Left lung (tissue), 10 donors: ENCODE results near the gene NLRP10. TPM values are rescaled to one million over a fixed set of nuclear protein-coding genes. Genes with fewer than 3 reads are reported as not detected.

Experiments
- ATAC-seq: fragments of 200-7000 bp; cut with Tn5 transposase; one replicate; pipeline ENCODE4 v1.9.1; 2020; ENCODE audit warnings: moderate library complexity
- DNase-seq, 4 donors: peaks; one replicate each; pipeline ENCODE4 v3.0.0-alpha.2; 2013 to 2020
- H3K27ac ChIP-seq, 2 donors: fragments of 200-600 bp; sonication (generic) in 1 of 2; one replicate each; pipeline versions ENCODE4 v1.5.0 to v1.8.0; 2020 to 2021
- H3K27me3 ChIP-seq, 2 donors: fragments of 200-600 bp; sonication (generic) in 1 of 2; one replicate each; pipeline versions ENCODE4 v1.5.0 to v1.8.0; 2020 to 2021
- H3K36me3 ChIP-seq, 2 donors: fragments of 200-600 bp; sonication (generic) in 1 of 2; one replicate each; pipeline versions ENCODE4 v1.5.0 to v1.8.0; 2020 to 2021
- H3K4me1 ChIP-seq, 2 donors: fragments of 200-600 bp; one replicate each; pipeline ENCODE4 v1.8.0; 2021
- H3K4me3 ChIP-seq, 2 donors: fragments of 200-600 bp; sonication (generic) in 1 of 2; one replicate each; pipeline versions ENCODE4 v1.5.0 to v1.8.0; 2020 to 2021; ENCODE audit warnings: mild to moderate bottlenecking in 1 of 2
- H3K9me3 ChIP-seq, 2 donors: fragments of 200-600 bp; sonication (generic) in 1 of 2; one replicate each; pipeline versions ENCODE4 v1.5.0 to v1.8.0; 2020 to 2021
- intact Hi-C, 2 donors: fragments of 100-400 bp; cut with DNase I; formaldehyde crosslinking; loops; one replicate each; pipeline versions ENCODE4 v1.11.2 to v1.14.2; 2022
- polyA plus RNA-seq, 6 donors: library from polyadenylated mRNA; unstranded; fragments of 120-200 nt; gene quantifications; one replicate each; pipeline ENCODE4 v1.2.1, GENCODE V29; 2013; ENCODE audit not compliant: insufficient read length in 6 of 6
- total RNA-seq, 2 donors: library from RNA; stranded (reverse); fragmentation: NEBNext Ultra II Directional; extraction: Animal tissue kit (Norgen Biotek cat#: 25700); gene quantifications; one replicate each; pipeline ENCODE4 v1.2.1, GENCODE V29; 2021
- TF ChIP-seq, protein P1 (sequence below), 2 donors: fragments of 200-600 bp; sonication (generic) in 1 of 2; IDR thresholded peaks; one replicate each; pipeline versions ENCODE4 v1.5.0 to v1.8.0; 2021; ENCODE audit warnings: antibody characterized with exemption in 2 of 2
- donor health status: DM: no; HTN: yes; CAD: no.
- donor health status: DM: no; HTN: no; CAD: no.

NLRP10 gene
- total and polyA plus RNA-seq, 8 donors: not detected

DNA sequence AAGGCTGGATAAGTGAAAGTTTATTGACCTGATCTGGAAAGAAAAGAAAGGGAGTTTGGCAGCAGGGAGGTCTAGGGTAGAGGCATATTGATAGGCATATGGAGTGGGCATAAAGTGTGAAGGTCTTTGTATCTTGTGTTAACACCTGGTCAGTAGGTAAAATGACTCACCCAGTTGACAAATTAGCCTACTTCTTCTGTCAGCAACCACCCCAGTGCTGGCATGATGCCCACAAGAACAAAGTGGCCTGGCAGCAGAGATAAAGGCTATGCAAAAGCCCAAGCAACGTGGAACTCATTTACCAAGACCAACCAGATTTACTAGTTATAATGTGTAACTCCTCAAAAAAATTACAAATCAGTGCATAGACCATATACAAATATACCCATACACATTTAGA is 28.6 kb downstream of the NLRP10 start:
- H3K27me3 ChIP-seq: no peaks in the 10 kb centered on the region
- DNase-seq: no peak
- H3K36me3 ChIP-seq: no peaks in the 10 kb centered on the region
- no peak overlapping the region for H3K27ac ChIP-seq
- H3K4me3 ChIP-seq: no peak overlapping the region
- intact Hi-C loops: no loop called here
- no peaks in the 10 kb centered on the region for H3K4me1 ChIP-seq
- TF ChIP-seq, protein P1, sequence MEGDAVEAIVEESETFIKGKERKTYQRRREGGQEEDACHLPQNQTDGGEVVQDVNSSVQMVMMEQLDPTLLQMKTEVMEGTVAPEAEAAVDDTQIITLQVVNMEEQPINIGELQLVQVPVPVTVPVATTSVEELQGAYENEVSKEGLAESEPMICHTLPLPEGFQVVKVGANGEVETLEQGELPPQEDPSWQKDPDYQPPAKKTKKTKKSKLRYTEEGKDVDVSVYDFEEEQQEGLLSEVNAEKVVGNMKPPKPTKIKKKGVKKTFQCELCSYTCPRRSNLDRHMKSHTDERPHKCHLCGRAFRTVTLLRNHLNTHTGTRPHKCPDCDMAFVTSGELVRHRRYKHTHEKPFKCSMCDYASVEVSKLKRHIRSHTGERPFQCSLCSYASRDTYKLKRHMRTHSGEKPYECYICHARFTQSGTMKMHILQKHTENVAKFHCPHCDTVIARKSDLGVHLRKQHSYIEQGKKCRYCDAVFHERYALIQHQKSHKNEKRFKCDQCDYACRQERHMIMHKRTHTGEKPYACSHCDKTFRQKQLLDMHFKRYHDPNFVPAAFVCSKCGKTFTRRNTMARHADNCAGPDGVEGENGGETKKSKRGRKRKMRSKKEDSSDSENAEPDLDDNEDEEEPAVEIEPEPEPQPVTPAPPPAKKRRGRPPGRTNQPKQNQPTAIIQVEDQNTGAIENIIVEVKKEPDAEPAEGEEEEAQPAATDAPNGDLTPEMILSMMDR (IDR thresholded peaks at IDR 0.05): no peak
- H3K9me3 ChIP-seq: no peaks in the 10 kb centered on the region
- ATAC-seq: no peak

DNA sequence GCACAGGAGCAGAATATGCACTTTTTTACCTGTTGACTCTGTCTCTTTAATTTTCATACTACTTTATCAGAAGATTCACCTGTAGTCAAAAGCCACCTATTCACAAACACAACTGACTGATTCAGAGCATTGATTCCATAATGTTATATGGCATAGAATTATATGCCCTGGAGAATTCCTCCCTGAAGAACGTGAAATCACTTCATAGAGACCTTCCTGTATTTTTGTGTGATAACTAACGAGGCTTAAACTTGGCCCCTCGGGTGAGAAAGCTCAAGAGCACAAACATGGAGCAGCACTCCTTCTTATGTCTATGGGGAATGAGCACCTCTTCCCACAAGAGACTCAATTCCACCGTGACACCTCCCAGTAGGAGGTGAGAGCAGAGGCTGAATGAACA is 34.1 kb downstream of the NLRP10 start, which contains the start of gene OR10A6:
Gene OR10A6 (minus strand): TSS at position 101 of the 400 bp plus-strand sequence. CDS start 2,606 bp downstream, outside the sequence.
- no peak for DNase-seq

DNA sequence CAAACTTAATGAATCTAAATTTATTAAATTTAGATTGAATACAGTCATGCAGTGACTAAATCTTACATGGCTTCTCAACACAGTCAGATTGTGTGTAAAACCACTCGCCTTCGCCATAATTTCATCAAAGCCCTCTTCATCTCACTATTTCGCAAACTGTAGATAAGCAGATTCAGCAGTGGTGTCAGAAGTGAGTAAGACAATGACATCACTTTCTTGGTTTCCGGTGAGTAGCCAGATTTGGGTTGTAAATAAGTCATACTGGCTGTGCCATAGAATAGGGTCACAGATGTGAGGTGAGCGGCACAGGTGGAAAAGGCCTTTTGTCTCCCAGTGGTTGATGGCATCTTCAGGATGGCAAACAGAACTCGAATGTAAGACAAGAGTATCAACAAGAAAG is 37.6 kb downstream of the NLRP10 start:
- Histone ChIP-seq H3K27ac (no peak overlapping the region), H3K9me3 (no peaks in the 10 kb centered on the region), H3K27me3 (no peaks in the 10 kb centered on the region), H3K36me3 (no peaks in the 10 kb centered on the region), H3K4me1 (no peaks in the 10 kb centered on the region), H3K4me3 (no peak overlapping the region)
- TF ChIP-seq, protein P1 (IDR thresholded peaks at IDR 0.05): no peak
- no peak for DNase-seq
- intact Hi-C loops: no loop called here
- no peak for ATAC-seq

More for the DNA sequence above, 34.1 kb downstream of the NLRP10 start, which contains the start of gene OR10A6:
- no peaks in the 10 kb centered on the region for H3K9me3 ChIP-seq
- no peaks in the 10 kb centered on the region for H3K27me3 ChIP-seq
- no peaks in the 10 kb centered on the region for H3K4me1 ChIP-seq
- no peaks in the 10 kb centered on the region for H3K36me3 ChIP-seq
- no peak within 1 kb of the TSS for H3K27ac ChIP-seq
- intact Hi-C loops: no loop called here
- H3K4me3 ChIP-seq: no peak within 1 kb of the TSS
- TF ChIP-seq, protein P1 (IDR thresholded peaks at IDR 0.05): no peak
- no peak for ATAC-seq

DNA sequence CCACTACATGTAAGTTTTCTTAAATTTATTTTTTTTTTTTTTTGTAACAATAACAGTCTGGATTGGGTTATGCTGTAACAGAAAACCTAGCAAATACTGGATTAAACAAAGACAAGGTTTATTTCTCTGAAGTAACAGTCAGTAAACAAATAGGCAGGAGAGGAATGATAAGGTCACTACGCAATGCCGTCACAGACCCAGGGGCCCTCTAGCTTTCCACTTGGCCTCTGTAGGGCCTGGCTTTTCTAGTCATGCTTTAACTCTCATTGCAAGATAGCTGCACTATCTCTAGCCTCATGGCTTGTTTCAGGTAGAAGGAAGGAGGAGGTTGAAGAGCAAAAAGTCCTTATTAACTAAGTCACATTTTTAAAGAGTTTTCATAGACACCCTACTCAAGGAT is 40.7 kb downstream of the NLRP10 start:
- no peak for DNase-seq
- TF ChIP-seq, protein P1 (IDR thresholded peaks at IDR 0.05): no peak
- no peaks in the 10 kb centered on the region for H3K27me3 ChIP-seq
- H3K4me1 ChIP-seq: no peaks in the 10 kb centered on the region
- intact Hi-C loops: no loop called here
- H3K9me3 ChIP-seq: no peaks in the 10 kb centered on the region
- no peak overlapping the region for H3K4me3 ChIP-seq
- no peaks in the 10 kb centered on the region for H3K36me3 ChIP-seq
- no peak overlapping the region for H3K27ac ChIP-seq
- no peak for ATAC-seq

DNA sequence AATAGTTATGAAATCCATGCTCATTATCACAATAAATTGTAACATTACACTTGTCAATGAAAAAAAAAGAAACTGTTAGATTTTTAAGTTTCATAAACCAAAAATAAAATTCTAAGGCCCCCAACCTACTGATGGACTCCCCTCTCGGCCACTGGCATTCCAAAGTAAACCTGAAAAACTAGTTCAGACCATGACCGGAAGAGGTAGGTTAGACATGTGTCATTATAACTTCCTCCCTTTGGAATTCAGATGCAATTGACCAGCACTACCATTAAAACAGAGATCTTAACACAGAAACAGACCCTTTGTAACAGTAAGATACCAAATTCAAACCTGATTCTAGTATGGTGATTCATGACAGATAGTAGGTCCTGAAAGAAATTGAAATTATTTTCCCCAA is 47.1 kb downstream of the NLRP10 start:
- ATAC-seq (no peak), DNase-seq (no peak)
- no peaks in the 10 kb centered on the region for H3K27me3 ChIP-seq
- no peaks in the 10 kb centered on the region for H3K9me3 ChIP-seq
- H3K4me1 ChIP-seq: no peaks in the 10 kb centered on the region
- H3K4me3 ChIP-seq: no peak overlapping the region
- intact Hi-C loops: no loop called here
- no peaks in the 10 kb centered on the region for H3K36me3 ChIP-seq
- TF ChIP-seq, protein P1 (IDR thresholded peaks at IDR 0.05): no peak
- H3K27ac ChIP-seq: no peak overlapping the region

Other genes starting within 250 kb of the NLRP10 start
- gene OR5P2, start 168.5 kb downstream of the NLRP10 start, total RNA-seq: 1 to 10 TPM in 1 of 2 donors, under 1 TPM in 1; 0.52 to 2.3 TPM
- gene OR5P2, start 168.5 kb downstream of the NLRP10 start, polyA plus RNA-seq: under 1 TPM in 5 of 6 donors, not detected in 1; 0.15 to 0.31 (median 0.24) TPM
- gene OR5P3, start 134.6 kb downstream of the NLRP10 start, total RNA-seq: 1 to 10 TPM in 1 of 2 donors, not detected in 1; 2.9 TPM
- under 1 TPM in 1 of 6 donors, not detected in 5; 0.23 TPM for gene OR5P3, start 134.6 kb downstream of the NLRP10 start, polyA plus RNA-seq
- not detected for gene OR10A6, start 34.2 kb downstream of the NLRP10 start, total RNA-seq
- under 1 TPM; 0.03 to 0.08 (median 0.07) TPM for gene OR10A6, start 34.2 kb downstream of the NLRP10 start, polyA plus RNA-seq
- not detected for gene OR10A3, start 23.7 kb downstream of the NLRP10 start, total RNA-seq
- under 1 TPM in 4 of 6 donors, not detected in 2; 0.04 to 0.13 (median 0.06) TPM for gene OR10A3, start 23.7 kb downstream of the NLRP10 start, polyA plus RNA-seq
- 100 to 1,000 TPM; 153 to 213 TPM for gene EIF3F, start 21.9 kb upstream of the NLRP10 start, total RNA-seq
- gene EIF3F, start 21.9 kb upstream of the NLRP10 start, polyA plus RNA-seq: 100 to 1,000 TPM; 343 to 400 (median 354) TPM
- gene TUB, start 115.8 kb upstream of the NLRP10 start, total RNA-seq: 1 to 10 TPM; 5.6 to 7.1 TPM
- gene TUB, start 115.8 kb upstream of the NLRP10 start, polyA plus RNA-seq: 10 to 100 TPM; 24.7 to 30.0 (median 27.0) TPM
- 1 to 10 TPM; 8.2 to 8.6 TPM for gene RIC3, start 203.6 kb upstream of the NLRP10 start, total RNA-seq
- gene RIC3, start 203.6 kb upstream of the NLRP10 start, polyA plus RNA-seq: 1 to 10 TPM; 2.2 to 3.5 (median 2.8) TPM